Muscle of back (tissue), 11 donors: ENCODE data around the gene HS6ST3. TPM values are rescaled to one million over a fixed set of nuclear protein-coding genes. Genes with fewer than 3 reads are reported as not detected.

Source experiments
- DNase-seq, 3 donors: peaks; one replicate each; pipeline versions ENCODE4 v3.0.0 to v3.0.0-alpha.2; 2013
- polyA plus RNA-seq, 10 donors: library from polyadenylated mRNA; unstranded; fragments of 120-200 nt; gene quantifications; one replicate each; pipeline ENCODE4 v1.2.1, GENCODE V29; 2013; ENCODE audit not compliant: insufficient read length in 10 of 10

The HS6ST3 gene
- polyA plus RNA-seq, 10 donors, result 0.13 to 2.0 (median 0.40) TPM

- DNase-seq, result no peak
These were observed 732.1 kb downstream of the HS6ST3 start for GRCh38 chr13:96821971-96822370.

- DNase-seq, result no peak
These were observed 733.0 kb downstream of the HS6ST3 start for GRCh38 chr13:96822895-96823294.

GRCh38 chr13:96824140-96824539 lies 734.2 kb downstream of the HS6ST3 start:
- DNase-seq, result no peak

- DNase-seq, result no peak
These were observed 735.7 kb downstream of the HS6ST3 start for GRCh38 chr13:96825653-96826052.

- DNase-seq, result no peak
These were observed 744.7 kb downstream of the HS6ST3 start for GRCh38 chr13:96834626-96835025.

- DNase-seq, result peak in 1 of 3 donors; percentile 40
These were observed 745.6 kb downstream of the HS6ST3 start for GRCh38 chr13:96835546-96835945.

GRCh38 chr13:96836733-96837132 lies 746.8 kb downstream of the HS6ST3 start:
- DNase-seq, result no peak

GRCh38 chr13:96837809-96838208 lies 747.9 kb downstream of the HS6ST3 start:
- no peak for DNase-seq

GRCh38 chr13:96844195-96844594 lies 754.3 kb downstream of the HS6ST3 start:
- DNase-seq, result no peak

- DNase-seq, result no peak
These were observed 754.7 kb downstream of the HS6ST3 start for GRCh38 chr13:96844616-96845015.

- no peak for DNase-seq
These were observed 758.4 kb downstream of the HS6ST3 start for GRCh38 chr13:96848286-96848685.

GRCh38 chr13:96849091-96849490 lies 759.2 kb downstream of the HS6ST3 start:
- no peak for DNase-seq

GRCh38 chr13:96850538-96851145 lies 760.7 kb downstream of the HS6ST3 start:
- DNase-seq, result peak in 2 of 3 donors; percentile 49 to 62

- no peak for DNase-seq
These were observed 762.0 kb downstream of the HS6ST3 start for GRCh38 chr13:96851856-96852445.

- no peak for DNase-seq
These were observed 768.4 kb downstream of the HS6ST3 start for GRCh38 chr13:96858133-96858826.

GRCh38 chr13:96860882-96861281 lies 771.0 kb downstream of the HS6ST3 start:
- DNase-seq, result peak in 2 of 3 donors; percentile 52 to 71

GRCh38 chr13:96862093-96862492 lies 772.2 kb downstream of the HS6ST3 start:
- peak in 1 of 3 donors; percentile 18 for DNase-seq

- no peak for DNase-seq
These were observed 773.1 kb downstream of the HS6ST3 start for GRCh38 chr13:96862999-96863398.

GRCh38 chr13:96871469-96871868 lies 781.6 kb downstream of the HS6ST3 start:
- DNase-seq, result no peak

- DNase-seq, result no peak
These were observed 790.5 kb downstream of the HS6ST3 start for GRCh38 chr13:96880419-96880818.
